SK-N-SH treated with all-trans-retinoic acid at 6 μM for 48 hours (cell line): ENCODE results near the gene VSIR.

Source experiments
- ATAC-seq: fragments of 200-7000 bp; cut with Tn5 transposase; 3 replicates; pipeline ENCODE4 v1.9.1; 2020; ENCODE audit warnings: mild to moderate bottlenecking, moderate library complexity
- ARNTL ChIP-seq: fragments of 450-650 bp; formaldehyde crosslinking; IDR thresholded peaks from 2 replicates; pipeline ENCODE4 v1.5.0; 2020; ENCODE audit warnings: low read depth, mild to moderate bottlenecking, moderate library complexity, borderline replicate concordance
- BACH2 ChIP-seq: fragments of 250-450 bp; sonication (Bioruptor Pico); IDR thresholded peaks from 2 replicates; pipeline ENCODE4 v1.9.0; 2021; ENCODE audit warnings: mild to moderate bottlenecking, borderline replicate concordance
- CREB5 ChIP-seq: fragments of 250-450 bp; sonication (Bioruptor Pico); IDR thresholded peaks from 2 replicates; pipeline ENCODE4 v1.5.1; 2020; ENCODE audit warnings: low read depth, mild to moderate bottlenecking, moderate library complexity
- CSDC2 ChIP-seq: fragments of 250-450 bp; sonication (Bioruptor Pico); IDR thresholded peaks from 2 replicates; pipeline ENCODE4 v1.5.0; 2020; ENCODE audit warnings: mild to moderate bottlenecking, moderate library complexity
- CSRNP3 ChIP-seq: fragments of 250-450 bp; sonication (Bioruptor Pico); IDR thresholded peaks from 2 replicates; pipeline ENCODE4 v1.5.1; 2021; ENCODE audit warnings: mild to moderate bottlenecking, moderate library complexity
- ESRRG ChIP-seq: fragments of 250-450 bp; sonication (Bioruptor Pico); IDR thresholded peaks from 2 replicates; pipeline ENCODE4 v1.6.1; 2021; ENCODE audit warnings: mild to moderate bottlenecking
- GLIS3 ChIP-seq: fragments of 250-450 bp; sonication (Bioruptor Pico); IDR thresholded peaks from 2 replicates; pipeline ENCODE4 v1.5.0; 2020; ENCODE audit warnings: mild to moderate bottlenecking, moderate library complexity
- ISL1 ChIP-seq: fragments of 250-450 bp; sonication (Bioruptor Pico); IDR thresholded peaks from 2 replicates; pipeline ENCODE4 v2.1.2; 2022; ENCODE audit warnings: mild to moderate bottlenecking, moderate library complexity
- OSR1 ChIP-seq: fragments of 250-450 bp; sonication (Bioruptor Pico); IDR thresholded peaks from 2 replicates; pipeline ENCODE4 v1.8.0; 2022; ENCODE audit warnings: moderate library complexity, mild to moderate bottlenecking, inconsistent platforms
- PATZ1 ChIP-seq: fragments of 250-450 bp; sonication (Bioruptor Pico); IDR thresholded peaks from 2 replicates; pipeline ENCODE4 v1.8.0; 2020; ENCODE audit warnings: mild to moderate bottlenecking, moderate library complexity, borderline replicate concordance
- POU6F1 ChIP-seq: fragments of 250-450 bp; sonication (Bioruptor Pico); IDR thresholded peaks from 2 replicates; pipeline ENCODE4 v1.8.0; 2021; ENCODE audit warnings: low read depth, mild to moderate bottlenecking, moderate library complexity, borderline replicate concordance
- RARB ChIP-seq: fragments of 250-450 bp; sonication (Bioruptor Pico); IDR thresholded peaks from 2 replicates; pipeline ENCODE4 v1.8.0; 2021; ENCODE audit warnings: mild to moderate bottlenecking, moderate library complexity
- SNAI2 ChIP-seq: fragments of 250-450 bp; sonication (Bioruptor Pico); IDR thresholded peaks from 2 replicates; pipeline ENCODE4 v1.5.0; 2020; ENCODE audit warnings: mild to moderate bottlenecking, moderate library complexity
- TCF4 ChIP-seq: fragments of 250-450 bp; sonication (Bioruptor Pico); IDR thresholded peaks from 2 replicates; pipeline ENCODE4 v1.8.0; 2021; ENCODE audit warnings: mild to moderate bottlenecking, moderate library complexity, borderline replicate concordance
- TOX ChIP-seq: fragments of 250-450 bp; sonication (Bioruptor Pico); IDR thresholded peaks from 2 replicates; pipeline ENCODE4 v1.8.0; 2021; ENCODE audit warnings: mild to moderate bottlenecking, moderate library complexity, borderline replicate concordance
- TSHZ2 ChIP-seq: fragments of 250-450 bp; sonication (Bioruptor Pico); IDR thresholded peaks from 2 replicates; pipeline ENCODE4 v1.5.0; 2020; ENCODE audit warnings: mild to moderate bottlenecking, moderate library complexity
- ZC3H10 ChIP-seq: fragments of 250-450 bp; sonication (Bioruptor Pico); IDR thresholded peaks from 2 replicates; pipeline ENCODE4 v1.5.1; 2021; ENCODE audit warnings: mild to moderate bottlenecking, moderate library complexity
- ZFP30 ChIP-seq: fragments of 450-650 bp; formaldehyde crosslinking; IDR thresholded peaks from 2 replicates; pipeline ENCODE4 v1.5.0; 2022; ENCODE audit warnings: mild to moderate bottlenecking, moderate library complexity
- ZNF565 ChIP-seq: fragments of 450-650 bp; formaldehyde crosslinking; conservative IDR thresholded peaks from 2 replicates; pipeline ENCODE4 v1.5.0; 2020; ENCODE audit warnings: low read depth, mild to moderate bottlenecking, moderate library complexity
- ZNF70 ChIP-seq: fragments of 450-650 bp; formaldehyde crosslinking; IDR thresholded peaks from 2 replicates; pipeline ENCODE4 v1.5.0; 2020; ENCODE audit warnings: mild to moderate bottlenecking, moderate library complexity
- ZNF8 ChIP-seq: fragments of 450-650 bp; formaldehyde crosslinking; IDR thresholded peaks from 2 replicates; pipeline ENCODE4 v1.5.0; 2020; ENCODE audit warnings: mild to moderate bottlenecking, moderate library complexity

VSIR gene

GRCh38 chr10:71802715-71803488 is 29.6 kb upstream of the VSIR start (continued):
- no peak for TF ChIP-seq TSHZ2 (CRISPR knock-in tag)
- TF ChIP-seq ZNF565, result no peak

GRCh38 chr10:71802235-71802634 is 28.9 kb upstream of the VSIR start:
- no peak for TF ChIP-seq ISL1 (CRISPR knock-in tag)
- TF ChIP-seq RARB (CRISPR knock-in tag), result no peak
- no peak for TF ChIP-seq CSDC2 (CRISPR knock-in tag)
- TF ChIP-seq OSR1 (CRISPR knock-in tag), result no peak
- no peak for TF ChIP-seq ZNF8 (CRISPR knock-in tag)
- TF ChIP-seq ZFP30, result no peak
- TF ChIP-seq, all 23 proteins: peak for 0
- no peak for ATAC-seq

GRCh38 chr10:71801361-71801760 is 28.0 kb upstream of the VSIR start:
- TF ChIP-seq TCF4 (CRISPR knock-in tag), result no peak
- TF ChIP-seq ISL1 (CRISPR knock-in tag), result no peak
- TF ChIP-seq CSDC2 (CRISPR knock-in tag), result no peak
- TF ChIP-seq BACH2 (CRISPR knock-in tag), result no peak
- TF ChIP-seq ZNF565, result no peak
- TF ChIP-seq ZNF70 (CRISPR knock-in tag), result no peak
- TF ChIP-seq CREB5 (CRISPR knock-in tag), result no peak
- no peak for TF ChIP-seq CSRNP3 (CRISPR knock-in tag)
- no peak for TF ChIP-seq ARNTL (CRISPR knock-in tag)
- no peak for TF ChIP-seq ESRRG
- no peak for TF ChIP-seq SNAI2 (CRISPR knock-in tag)
- no peak for TF ChIP-seq GLIS3 (CRISPR knock-in tag)
- no peak for TF ChIP-seq RARB (CRISPR knock-in tag)
- TF ChIP-seq TOX, result no peak
- TF ChIP-seq TSHZ2 (CRISPR knock-in tag), result no peak
- TF ChIP-seq ZNF8 (CRISPR knock-in tag), result no peak
- TF ChIP-seq, all 23 proteins: peak for 0
- no peak for ATAC-seq

- no peak for ATAC-seq
- TF ChIP-seq ARNTL (CRISPR knock-in tag) (no peak), ZFP30 (no peak), CSDC2 (CRISPR knock-in tag) (no peak), ZC3H10 (CRISPR knock-in tag) (no peak), TOX (no peak), GLIS3 (CRISPR knock-in tag) (no peak), POU6F1 (CRISPR knock-in tag) (no peak), PATZ1 (CRISPR knock-in tag) (no peak)
Observed at GRCh38 chr10:71799608-71800453, 26.5 kb upstream of the VSIR start.
